HG02938 (cell line): Measurements from ENCODE around the gene LTBP2.

ENCODE experiments used
- ATAC-seq: cut with Tn5 transposase; IDR thresholded peaks from one replicate; pipeline ENCODE4 v1.9.1; 2021; ENCODE audit warnings: mild to moderate bottlenecking, moderate library complexity; ENCODE audit not compliant: unreplicated experiment

The LTBP2 gene

DNA sequence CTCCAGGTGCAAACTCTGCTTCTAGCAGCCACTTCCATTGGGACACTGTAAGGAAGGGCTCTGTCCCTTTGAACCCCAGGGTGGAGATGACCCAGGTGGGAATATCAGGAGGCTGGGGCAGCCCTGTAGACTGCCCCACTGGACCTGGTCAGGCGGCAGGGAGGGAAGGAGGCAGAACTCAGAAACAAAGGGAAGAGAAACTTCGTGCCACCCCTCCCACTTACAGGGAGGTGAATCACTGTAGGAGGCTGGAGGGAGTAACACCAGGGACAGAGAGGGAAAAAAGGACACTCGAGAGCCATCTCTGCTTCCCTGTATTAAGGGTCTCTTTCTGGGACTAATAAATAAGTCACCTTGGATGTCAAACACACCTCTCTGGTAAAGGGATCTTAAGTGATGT lies 81.0 kb downstream of the LTBP2 start:
- ATAC-seq = no peak

DNA sequence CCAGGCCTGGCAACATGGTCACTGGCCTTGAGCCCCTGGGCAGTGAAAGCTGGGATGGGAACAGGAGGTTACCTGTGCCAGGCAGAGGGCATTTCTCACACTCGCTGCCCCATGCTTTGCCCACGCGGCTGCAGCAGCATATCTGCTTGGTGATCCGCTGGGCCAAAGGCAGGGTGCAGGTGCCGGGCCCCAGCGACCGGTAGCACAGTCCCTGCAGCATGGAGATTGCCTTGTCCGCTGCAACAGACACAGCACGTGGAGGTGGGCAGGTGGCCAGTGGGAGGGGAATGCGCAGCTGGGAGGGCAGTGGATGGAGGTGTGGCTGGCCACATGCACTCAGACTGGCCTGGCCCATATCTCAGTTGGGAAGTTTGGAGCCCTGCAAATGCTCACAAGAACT lies 83.2 kb downstream of the LTBP2 start:
- no peak for ATAC-seq

DNA sequence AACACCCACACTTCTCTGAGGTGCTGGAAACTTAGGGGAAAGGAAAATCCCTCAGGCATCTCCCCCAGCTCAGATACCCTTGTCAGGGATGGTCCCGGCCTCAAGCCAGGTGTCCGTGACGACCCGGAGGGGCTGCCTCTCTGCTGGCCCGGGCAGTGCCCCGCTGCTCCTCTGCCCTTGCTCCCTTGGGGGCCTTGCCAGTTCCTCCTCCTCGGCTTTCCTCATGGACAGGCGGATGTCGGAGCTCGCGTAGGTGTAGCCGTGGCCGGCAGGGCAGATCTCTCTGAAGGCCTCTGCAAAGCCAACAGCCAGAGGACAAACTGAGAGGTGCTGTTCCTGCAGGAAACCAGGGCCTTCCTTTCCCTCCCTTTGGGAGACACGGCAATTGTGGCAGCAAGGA lies 83.6 kb downstream of the LTBP2 start:
- ATAC-seq = no peak

DNA sequence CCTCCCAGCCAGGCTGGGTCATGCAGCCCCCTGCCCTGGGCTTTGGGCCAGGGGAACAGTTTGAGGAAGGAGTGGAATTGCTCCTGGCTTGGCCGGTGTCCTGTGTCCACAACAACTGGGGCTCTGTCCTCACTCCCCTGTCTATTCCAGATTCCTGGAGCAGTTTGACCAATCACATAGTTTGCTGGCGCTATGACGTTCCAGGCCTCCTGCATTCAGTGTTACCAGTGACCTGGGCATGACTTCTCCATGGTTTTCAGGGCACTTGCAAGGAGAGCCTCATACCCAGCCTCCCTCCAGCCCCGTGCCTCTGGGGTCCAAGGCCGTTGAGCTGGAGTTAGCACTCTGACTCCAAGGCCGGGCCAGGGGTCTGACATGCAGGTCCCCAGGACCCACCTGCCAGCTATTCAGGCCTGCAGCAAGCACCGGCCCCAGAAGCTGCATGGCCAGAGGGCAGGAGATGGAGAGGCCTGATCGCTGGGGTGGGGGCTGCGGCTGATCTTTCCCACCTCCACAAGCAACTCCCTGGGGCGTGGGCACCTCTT lies 84.2 kb downstream of the LTBP2 start:
- no peak for ATAC-seq

DNA sequence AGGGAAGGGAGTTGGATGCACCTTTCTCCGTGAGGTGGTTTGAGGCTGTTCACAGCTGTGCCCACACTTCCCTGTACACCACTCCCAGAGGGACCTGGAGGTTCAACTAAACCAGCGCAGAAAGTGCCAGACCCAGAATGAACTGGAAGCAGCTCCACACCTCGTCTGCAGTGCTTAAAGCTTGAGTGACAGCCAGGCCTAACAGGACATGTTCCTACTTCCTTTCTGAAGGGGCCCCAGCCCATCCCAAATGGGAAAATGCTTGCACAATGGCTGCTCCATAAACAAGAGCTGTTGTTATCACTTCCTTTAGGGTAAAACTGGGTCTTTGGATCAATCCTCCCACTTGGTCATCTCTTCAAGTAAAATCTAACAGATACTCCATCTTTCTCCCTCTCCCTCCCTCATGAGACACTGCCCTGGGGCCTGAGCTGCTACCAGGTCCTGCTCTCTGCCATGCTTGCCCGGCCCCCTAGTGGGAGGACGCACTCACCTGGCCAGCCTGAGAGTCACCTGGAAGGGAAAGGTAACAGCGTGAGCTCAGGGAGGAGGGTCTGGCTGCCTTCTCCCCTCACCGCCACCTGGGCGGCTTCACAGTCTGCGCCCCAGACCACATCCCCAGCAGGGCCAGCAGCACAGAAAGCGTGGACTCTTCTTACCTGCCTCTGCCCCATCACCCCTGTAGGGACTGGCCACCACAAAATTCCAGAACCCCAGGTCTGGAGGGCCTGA lies 85.0 kb downstream of the LTBP2 start:
- no peak for ATAC-seq

DNA sequence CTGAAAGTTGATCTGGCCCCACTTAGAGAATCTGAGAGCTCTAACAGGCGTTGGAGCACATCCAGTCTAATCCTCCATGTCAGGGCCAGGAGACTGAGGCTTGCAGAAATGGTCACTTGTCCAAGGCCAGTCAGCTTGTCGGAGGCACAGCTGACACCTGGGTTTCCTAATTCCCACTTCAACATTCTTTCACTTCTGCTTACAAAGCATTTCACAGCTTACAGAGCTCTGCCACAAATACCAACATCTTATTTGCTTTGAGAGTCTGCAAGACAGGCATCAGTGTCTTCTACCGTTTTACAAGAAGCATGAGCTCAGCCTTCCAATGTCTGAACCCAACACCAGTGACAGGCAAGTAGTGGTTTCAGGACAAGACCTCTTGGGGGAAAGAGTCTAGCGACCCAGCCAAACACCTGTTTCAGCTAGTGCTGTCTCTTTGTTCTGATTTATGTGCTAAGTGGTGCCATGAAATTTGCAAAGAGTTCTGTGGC lies 86.6 kb downstream of the LTBP2 start:
- no peak for ATAC-seq

DNA sequence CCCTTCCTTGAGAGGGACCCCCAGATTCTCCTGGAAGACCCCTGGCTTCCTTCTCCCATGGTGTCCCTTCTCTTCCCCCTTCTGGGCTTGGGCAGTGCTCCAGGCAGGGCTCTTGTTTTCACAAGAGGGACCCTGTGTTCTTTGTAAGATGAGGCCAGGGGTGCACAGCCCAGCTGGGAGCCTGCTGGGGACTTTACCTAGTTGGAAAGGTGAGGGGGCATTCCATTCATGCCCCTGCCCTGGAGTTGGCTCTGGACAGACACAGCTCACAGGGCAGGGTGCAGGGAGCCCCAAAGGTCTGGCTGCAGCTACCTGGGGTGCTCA lies 87.3 kb downstream of the LTBP2 start:
- no peak for ATAC-seq

DNA sequence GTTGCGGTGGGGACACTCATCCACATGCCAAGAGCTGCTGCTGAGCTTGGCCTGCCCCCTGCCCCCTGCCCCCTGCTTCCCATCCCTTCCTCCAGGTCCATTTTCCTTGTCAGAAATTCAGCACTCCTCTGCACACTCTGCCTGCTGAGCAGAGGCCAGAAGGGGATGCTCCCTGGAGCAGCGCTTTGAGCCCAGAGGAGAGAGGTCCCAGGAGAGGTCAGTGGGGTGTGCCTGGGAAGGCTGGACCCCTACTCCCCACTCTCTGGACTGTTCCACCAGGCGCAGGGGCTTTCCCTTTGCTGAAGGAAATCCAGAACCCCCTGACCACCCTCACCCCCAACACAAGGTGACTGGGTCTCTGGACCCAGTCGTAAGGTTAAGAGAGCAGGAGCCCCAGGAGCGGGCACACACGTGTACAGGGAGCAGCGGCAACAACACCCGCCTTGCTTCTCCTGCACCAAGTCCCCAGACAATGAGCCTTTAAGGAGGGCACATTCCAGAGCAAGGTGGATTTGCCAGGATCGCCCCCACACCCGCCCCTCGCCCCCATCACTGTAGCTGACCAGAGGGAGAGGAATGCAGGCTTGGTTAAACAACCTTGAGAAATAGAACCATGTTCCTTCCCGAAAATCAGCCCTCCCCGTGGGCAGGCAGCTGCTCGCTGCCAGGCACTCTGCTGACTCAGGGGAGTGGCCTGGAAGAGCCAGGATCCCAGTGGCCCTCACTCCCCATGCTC lies 87.8 kb downstream of the LTBP2 start:
- no peak for ATAC-seq

DNA sequence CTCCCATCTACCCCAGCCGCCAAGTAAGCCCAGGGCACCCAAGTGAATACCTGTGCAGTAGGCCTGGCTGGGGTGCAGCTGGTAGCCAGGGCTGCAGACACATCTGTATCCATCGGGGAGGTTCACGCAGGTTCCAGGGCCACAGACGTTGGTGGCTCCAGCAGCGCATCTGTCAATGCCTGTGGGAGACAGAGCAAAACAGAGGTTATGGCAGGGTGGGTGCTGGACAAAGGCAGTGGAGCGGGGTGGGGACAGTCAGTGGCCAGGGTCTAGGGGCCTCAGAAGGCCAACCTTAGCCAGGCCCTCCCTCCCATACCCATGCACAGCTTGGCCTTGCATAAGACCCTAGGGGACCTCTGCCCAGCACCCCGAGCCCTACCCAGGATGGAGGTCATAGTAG lies 89.3 kb downstream of the LTBP2 start:
- no peak for ATAC-seq

DNA sequence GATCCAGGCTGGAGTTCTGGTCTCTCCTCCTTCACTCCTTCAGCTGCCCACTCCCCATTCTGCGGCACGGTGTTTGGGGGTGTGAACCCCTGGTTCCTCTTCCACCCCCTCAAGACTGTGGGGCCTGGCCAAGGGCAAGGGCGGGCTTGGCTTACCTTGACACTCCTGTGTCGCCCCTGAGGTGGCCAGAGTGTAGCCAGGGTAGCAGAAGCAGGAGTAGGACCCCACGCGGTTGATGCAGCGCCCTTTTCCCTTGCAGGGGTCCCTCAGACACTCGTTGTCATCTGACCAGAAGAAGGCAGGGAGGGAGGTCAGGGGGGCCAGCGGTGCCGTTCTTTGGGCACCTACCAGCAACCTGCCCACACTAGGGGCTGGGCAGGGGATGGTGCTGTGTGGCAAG lies 90.3 kb downstream of the LTBP2 start:
- no peak for ATAC-seq

DNA sequence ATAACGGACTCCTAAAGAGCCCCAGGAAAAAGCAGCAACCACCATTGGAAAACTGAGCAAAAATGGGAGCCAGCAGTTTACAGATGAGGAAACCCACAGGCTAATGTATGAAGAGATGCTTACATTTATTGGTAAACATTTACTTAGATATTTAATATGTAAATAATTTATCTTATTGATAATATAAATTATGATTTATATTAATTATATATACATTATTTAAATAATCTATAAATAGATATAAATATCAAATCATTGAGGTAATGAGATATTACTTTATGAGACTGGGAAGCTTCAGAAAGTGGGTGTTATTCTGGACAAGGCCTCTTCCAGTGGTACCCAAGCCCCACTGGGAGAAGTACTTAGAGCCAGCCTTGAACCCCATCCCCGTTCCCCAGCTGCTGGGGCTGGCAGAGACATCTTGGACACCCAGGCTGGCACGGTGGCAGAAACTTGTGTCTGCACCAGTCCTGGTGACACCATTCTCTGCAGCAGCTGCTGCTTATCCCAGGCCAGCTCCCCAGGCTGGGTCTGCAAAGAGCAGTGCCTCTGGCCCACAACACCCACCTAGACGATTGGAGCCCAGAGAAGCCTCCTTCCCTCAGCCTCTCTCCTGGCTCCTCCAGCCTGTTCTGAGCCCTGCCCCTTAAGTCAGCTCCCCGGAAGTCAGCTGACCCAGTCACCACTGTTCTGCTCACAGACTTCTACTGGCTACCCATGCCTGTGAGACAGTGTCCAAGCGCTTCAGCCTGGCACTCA lies 92.5 kb downstream of the LTBP2 start:
- no peak for ATAC-seq

DNA sequence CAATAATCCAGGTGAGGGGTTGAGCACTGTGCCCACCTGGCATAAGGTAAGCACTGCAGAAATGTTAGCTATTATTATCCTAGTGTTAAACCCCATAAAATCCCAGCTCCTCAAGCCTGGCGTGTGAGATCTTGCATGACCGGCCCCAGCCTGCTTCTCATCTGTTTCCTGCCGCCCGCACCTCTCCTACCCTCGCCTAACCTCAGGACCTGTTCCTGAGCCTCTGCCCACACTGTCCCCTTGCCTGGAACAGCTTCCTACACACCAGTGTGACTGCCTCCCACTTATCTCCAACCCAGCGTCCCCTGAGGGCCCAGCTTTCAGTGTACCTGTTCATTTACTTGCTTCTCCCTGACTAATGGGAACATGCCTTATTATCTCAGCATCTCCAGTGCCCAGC lies 93.8 kb downstream of the LTBP2 start:
- ATAC-seq = no peak

DNA sequence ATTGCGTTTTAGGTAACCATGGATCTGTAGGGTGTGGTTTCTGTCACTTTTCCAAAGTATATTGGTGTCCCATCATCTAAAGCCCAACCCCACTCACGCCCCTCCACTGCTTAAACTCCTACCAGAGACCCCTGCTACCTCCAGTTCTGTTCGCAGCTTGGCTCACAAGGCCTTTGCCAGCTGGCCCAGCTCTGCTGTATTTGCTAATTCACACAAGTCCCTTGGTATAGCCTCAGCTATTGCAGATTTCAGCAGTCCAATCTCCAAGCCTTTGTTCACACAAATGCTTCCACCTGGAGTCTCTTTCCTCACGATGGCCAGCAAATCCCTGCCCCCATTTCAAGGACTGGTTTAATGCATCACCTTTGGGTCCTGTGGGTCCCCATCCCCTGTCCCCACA lies 94.3 kb downstream of the LTBP2 start:
- no peak for ATAC-seq

DNA sequence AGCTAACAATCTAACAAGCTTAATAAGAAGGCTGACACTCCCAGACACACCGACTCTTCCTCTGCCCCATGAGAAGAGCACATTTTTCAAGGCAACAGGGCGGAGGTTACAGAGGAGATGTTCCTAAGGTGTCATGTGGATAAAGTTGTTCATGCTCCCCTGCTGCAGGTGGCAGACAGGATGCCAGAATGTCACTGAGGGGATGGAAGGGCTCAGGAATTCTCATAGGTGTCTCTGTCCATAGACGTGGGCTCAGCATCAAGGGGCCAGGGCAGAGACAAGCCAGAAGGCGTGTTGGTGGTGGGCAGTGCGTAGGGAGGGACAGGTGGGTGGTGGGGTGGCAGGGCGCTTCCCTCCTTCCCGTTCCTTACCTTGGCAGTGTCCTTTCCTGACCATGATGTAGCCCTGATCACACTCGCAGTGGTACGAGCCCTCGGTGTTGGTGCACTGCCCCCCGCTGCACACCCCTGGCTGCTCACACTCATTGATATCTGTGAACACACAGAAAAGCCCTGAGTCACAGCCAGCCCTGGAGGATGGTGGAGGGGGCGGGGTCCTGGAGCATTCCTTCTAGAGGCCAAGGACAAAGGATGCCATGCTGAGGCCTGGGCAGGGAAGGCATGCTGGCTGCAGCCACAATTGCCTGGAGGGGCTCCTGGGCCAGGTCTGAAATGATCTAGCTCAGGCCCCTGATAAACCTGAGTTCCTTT lies 95.4 kb downstream of the LTBP2 start:
- no peak for ATAC-seq

DNA sequence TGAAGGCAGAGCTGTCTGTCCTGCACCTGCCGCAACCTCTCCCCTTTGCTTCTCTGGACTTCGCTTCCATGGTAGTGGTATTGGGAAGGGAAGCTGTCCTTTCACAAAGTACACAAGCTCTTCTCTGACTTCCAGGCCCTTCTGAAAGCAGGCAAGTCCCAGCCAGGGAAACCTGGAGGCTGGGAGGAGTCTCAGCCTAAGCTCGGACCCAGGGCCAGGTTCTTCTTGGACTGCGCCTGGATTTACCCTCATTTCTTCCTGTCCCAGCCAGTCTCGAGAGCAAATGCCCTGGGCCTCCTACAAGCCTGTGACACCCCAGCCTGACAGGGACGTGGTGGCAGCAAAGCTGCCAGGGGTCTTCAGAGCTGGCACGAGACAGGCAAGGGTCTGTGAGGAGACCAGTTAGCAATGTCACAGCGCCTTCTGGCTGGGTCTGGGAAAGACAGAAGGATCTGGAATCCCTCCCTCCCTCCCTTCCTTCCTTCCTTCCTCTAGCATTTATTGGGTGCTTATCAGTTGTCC lies 96.1 kb downstream of the LTBP2 start:
- no peak for ATAC-seq

DNA sequence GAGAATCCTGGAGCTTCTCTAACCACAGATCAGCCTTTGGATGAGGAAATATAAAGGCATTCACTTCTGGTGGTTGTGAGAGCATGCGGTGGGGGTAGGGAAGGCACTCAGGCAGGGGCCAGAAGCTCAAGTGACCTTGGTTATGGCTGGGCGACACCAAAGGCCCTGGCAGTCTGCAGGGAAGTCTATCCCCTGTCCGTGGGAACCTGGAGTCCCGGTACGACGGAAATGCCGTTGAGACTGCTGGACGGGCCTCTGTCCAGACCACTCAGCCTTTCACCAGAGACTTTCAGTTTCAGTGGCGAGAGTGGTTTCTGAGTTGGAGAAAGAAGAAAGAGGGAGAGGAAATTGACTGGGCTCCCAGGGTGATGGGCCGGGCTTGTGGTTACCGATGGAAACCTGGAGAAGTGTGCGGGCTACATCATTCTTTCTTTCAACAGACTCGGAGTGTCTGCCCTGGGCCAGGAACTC lies 97.5 kb downstream of the LTBP2 start:
- ATAC-seq = no peak

DNA sequence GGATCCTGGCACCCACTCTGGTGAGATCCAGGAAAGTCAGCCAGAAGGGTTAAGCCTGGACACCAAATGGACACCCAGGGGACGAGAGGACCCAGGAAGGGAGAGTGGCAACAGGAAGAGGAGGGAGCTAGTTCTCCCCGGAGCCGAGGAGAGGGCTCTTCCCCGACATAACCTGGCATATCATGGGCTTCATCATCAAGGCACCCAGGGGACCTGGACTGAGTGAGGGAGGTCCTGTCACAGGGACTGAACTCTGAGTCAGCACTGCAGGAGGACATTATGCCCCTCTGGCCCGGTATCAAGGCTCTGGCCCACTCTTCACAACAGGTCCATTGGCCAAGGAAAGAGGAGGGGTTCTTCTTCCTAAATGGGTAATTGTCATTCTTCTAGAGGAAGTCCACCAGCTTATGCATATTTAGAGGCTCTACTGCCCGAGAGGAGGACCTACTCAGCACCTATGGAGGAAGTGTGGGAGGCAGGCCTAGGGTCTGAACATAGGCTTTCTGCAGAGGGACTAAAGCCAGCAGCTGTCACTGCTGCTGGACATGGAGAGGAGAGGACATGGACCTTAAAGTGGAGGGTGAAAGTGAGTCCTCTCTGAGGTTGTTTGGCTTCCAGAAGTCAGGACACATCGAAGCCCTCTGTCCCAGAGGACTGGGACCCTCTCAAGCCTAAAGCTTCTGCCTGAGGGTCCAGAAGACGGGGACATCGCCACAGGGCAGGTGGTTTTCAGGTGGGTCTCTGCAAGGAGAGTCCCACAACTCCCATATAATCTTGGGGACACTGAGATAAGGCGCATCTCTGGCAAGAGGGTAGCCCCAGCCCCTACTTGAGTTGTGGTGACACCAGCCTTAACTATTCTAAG lies 99.8 kb downstream of the LTBP2 start:
- ATAC-seq = no peak

DNA sequence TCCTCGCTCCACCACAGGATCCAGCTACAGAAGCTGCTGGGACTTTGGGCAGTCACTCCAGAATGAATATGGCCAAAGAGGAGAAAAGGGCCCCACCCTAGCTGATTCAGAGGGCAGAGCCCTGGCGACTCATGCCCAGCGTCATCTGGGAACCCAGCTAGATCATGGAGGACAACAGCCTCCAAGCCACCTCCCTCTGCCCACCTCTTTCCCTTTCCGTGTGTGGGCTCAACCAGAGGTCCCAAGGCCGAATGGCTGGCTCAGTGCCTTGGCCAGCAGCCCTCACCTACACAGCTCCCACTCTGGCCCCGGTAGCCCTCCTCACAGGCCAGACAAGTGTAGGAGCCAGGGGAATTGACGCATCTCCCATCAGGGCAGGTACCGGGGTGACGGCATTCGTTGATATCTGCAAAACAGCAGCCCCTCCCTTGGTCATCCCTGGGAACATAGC lies 101.1 kb downstream of the LTBP2 start:
- no peak for ATAC-seq

DNA sequence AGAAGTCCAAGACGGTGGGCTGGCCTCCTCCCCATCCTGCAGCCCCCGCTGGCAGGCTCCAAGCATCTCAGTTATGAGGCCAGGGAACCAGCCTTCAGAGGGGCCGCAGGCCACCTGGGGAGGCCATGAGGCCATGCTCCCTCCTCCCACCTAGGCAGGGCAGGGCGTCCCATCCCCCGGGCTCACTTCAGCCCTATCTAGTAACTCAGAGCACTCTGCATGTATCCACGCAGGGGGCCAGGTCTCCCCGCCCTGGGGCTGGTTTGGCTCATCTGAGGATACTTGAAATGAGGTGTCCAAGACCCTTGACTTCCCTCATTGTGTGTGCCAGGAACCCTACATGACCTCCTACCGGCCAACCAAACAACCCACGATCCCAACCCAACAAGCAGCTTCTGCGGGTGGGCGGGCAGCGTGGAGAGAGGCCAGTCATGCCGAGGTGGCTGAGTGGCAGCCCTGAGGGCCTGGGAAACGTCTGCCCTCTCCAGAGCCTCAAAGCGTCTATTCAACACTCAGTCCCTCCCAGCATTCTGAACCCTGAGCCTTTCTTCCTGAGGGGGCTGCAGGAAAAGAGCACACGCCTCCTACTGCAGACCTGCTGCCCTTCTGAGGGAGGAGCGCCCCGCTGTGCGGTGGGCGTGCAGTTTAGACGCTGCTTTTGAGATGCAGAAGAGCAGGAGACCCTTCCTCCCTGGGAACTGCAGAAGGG lies 101.7 kb downstream of the LTBP2 start:
- ATAC-seq = no peak
